HG02981 (cell line): Measurements from ENCODE around the gene MED9.

Experiments
- ATAC-seq: cut with Tn5 transposase; IDR thresholded peaks from one replicate; pipeline ENCODE4 v1.9.1; 2021; ENCODE audit warnings: mild to moderate bottlenecking, moderate library complexity; ENCODE audit not compliant: unreplicated experiment

MED9 gene

DNA sequence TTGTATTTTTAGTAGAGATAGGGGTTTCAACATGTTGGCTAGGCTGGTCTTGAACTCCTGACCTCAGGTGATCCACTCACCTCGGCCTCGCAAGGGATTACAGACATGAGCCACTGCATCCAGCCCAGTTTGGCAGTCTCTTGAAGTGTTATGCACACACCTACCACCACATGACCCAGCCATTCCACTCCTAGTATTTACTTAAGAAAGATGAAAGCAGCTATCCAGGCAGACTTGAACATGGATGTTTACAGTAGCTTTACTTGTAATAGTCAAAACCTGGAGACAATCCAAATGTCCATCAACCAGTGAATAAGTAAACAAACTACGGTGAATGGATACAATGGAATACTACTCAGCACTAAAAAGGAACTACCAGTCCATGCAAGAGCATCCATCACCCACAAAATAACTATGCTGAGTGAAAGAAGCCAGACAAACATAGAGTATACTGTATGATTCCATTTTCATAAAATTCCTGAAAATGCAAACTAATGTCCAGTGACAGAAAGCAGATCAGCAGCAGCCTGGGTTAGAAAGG lies 57.2 kb downstream of the MED9 start:
- ATAC-seq: no peak

DNA sequence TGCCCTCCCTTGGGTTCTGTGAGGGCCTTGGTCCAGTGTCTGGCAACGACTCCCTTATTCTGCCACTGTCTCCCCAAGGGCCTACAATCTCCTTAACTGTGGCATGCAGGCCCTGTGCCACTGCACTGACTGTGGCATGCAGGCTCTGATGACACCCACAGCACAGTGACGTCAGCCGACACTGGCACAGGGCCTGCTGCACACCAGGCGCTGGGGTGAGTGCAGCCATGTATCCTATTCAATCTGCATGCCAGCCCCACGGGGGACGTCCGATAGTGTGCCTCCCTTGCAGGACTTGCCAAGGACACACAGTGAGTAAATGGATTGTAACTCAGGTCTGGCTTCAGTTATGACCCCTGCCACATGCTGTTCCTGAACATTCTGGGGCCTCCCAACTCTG lies 59.2 kb downstream of the MED9 start:
- ATAC-seq: no peak

DNA sequence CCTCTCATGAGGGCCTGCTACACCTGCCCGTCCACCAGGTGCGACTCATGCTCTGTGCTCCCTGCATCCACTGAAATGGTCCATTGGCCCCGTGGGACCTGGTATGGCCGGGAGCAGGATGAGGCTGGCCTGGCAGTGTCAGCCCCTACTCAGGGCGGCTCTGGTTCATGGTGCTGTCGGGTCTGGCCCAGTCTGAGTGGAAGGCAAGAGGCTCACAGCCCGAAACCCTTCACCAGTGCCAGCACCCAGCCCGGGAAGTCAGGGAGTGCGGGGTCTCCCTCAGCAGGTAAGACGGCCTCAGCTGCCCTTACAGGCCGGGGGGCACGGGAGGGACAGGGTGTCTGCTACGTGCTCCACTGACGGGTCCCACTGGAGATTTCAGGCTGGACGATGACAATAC lies 59.9 kb downstream of the MED9 start:
- no peak for ATAC-seq

DNA sequence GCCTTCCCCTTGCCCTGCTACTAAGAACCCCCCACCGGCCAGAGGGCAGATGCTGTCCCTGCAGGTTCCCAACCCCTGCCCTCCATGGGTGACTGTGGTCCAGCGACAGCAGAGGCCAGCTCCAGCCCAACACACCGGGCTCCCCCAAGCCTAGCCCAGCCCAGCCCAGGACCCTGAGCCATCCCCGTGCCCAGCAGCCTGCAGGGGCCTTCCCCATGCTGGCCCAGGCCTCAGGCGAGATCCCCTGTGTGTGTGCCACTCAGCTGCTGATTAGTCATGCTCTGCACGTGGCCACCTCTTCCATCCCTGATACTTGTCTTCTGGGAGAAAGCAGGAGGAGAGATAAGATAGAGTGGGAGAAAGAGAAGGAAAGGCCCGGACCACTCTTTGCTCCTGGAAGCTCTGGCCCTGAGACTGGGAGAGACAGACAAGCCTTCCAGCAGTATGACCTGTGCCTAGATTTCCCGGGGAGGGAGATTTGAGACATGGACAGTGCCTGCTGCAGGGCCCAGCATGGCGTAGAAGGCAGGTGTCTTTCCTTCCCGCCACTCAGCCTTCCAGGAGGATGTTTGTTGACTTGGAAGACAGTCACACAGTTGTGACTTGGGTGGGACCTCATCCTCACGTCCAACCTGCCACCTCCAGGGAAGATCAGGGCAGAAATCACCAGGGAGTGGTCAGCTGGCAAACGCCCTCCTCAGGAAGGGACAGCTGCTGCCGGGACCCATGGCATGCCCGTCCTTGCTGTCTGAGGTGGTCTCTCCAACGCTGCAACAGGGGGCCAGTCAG lies 60.7 kb downstream of the MED9 start:
- no peak for ATAC-seq

DNA sequence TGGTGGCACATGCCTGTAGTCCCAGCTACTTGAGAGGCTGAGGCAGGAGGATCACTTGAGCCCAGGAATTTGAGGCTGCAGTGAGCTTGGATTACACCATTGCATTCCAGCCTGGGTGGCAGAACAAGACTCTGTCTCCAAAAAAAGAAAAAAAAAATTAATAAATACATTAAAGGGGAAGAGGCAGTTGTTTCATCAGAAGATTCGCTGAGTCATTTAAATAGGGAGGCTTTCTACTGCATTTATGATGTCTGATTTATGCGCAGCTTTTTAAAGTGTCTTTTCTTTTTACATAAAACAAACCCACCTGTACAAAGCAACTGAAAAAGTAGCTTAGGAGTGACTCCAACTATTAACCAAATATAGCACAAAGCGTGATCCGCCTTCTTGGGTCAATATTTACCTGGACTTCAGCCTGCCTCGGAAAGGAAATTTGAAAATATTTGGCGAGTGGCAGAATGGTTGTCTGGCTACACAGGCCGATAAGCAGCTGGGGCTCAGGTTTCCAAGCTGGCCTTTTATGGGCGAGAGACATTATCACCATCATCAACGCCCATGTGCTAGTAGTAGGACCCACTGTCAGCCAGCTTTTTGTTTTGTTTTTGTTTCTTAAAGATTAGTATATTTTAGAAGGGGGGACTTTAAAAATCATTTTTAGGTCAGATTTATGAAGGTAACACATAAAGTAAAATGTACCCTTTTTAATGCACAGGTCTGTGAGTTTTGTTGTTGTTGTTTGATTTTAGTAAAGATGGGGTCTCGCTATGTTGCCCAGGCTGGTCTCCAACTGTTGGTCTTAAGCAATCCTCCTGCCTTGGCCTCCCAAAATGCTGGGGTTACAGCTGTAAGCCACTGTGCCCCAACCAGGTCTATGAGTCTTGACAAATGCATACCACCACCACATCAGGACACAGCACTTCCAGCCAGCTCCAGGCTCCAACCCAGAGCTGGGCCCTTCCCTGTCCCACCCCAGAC lies 61.9 kb downstream of the MED9 start:
- no peak for ATAC-seq

DNA sequence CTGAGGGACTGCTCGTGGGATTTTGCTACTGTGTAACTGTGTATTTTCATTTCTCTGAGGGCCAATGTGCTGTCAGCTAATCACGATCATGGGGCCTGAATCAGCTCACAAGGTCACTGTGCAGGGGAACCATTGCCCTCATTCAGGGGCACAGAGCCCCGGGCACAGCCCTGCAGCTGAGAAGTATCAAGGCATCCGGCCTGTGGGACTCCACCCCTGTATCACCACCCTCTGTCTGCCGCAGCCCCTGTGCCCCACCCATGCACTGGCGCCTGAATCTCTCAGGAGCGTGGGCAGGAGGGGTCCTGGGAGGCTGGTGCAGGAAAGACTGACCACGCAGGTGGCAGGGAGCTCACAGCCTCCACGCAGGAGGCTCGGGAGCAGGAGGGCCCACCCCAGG lies 62.8 kb downstream of the MED9 start:
- no peak for ATAC-seq

DNA sequence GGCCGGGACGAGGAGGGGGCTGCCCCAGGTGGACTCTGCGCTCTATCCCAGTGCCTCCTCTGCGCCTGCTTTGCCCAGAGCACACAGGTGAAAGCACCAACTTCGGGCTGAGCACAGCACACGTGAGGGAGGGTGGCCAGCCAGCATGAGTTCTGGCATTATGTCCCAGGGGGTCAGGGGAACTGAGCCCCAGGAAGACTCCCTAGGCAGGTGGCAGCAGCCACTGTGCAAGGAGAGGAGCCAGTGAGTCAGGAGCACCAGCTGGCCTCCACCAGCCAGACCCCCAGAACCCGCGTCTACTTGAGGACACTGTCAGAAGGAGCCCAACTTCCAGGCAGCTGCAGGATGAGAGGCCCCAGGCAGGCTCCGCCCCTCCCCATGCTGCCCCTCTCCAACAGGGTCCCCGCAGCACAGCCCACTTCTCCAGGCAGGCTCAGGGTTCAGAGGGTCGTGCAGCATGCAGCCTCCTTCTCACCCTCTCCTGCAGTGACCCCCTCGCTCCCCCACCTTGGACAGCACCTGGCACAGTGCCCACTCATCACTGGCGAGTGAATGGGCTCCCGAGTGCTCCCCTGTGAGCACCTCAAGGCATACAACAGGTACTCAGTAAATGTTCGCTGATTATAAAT lies 63.6 kb downstream of the MED9 start:
- ATAC-seq: no peak

DNA sequence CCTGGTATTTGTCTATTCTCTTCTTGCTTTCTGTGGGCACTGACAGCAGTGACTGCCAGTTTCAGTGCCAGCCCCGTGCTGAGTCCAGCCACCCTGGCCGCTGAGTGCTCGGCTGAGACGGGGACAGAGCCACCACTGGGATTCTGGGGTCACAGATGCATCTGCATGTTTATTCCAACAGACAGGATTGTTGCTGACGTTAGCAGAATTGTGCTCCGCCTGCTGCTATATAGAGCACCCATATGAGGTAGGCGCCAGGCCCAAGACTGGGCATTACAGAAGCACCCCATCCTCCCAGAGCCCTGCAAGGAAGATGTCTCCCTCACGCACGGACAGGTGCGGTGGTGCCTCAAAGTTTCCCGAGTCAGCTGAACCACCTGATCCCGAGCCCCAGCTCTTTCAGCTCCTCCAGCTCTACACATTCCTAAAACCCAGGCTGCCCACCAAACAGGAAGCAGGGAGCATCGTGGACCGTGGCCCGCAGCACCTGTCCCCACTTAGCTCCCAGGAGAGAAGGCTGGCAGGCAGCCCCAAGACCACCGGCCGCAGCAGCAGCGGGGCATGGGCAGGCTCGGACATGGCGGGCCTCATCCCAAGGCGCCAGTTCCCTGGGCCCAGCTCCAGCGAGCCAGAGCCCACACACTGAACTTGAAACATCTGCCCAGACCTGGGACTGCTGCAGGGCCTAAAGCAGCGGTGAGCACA lies 64.3 kb downstream of the MED9 start:
- no peak for ATAC-seq

DNA sequence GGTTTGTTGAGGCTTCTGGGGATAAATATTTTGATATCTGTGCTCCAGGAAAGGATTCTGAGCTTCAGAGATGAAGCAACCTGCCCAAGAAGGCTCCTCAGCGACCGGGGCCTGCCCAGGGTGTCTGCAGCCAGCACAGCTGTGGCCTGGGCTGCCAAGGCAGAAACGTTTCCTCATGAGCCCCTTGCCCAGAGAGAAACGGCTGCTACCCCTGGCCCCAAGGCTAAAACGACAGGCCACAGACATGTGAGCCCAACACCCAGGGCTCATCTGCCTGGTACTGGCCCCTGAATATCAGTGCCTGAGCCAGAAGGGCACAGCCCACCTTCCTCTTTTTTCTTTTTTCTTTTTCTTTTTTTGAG lies 64.8 kb downstream of the MED9 start:
- no peak for ATAC-seq
